Stimulated activated naive CD8-positive, alpha-beta T cell treated with anti-CD3 and anti-CD28 coated beads, Interleukin-15, Interleukin-2, amounts not matched to agents 100 ng/mL and 50 ng/mL, for 24 hours (primary cell): ENCODE measurements around the gene SPATC1L.

Source experiments
- H3K27ac Mint-ChIP-seq: one replicate; pipeline ENCODE4 v1.8.0; 2021; ENCODE audit warnings: mild to moderate bottlenecking, mixed read lengths
- H3K27me3 Mint-ChIP-seq: one replicate; pipeline ENCODE4 v1.8.0; 2021; ENCODE audit warnings: mixed read lengths
- H3K36me3 Mint-ChIP-seq: one replicate; pipeline ENCODE4 v1.8.0; 2021; ENCODE audit warnings: low read depth, mixed read lengths
- H3K4me1 Mint-ChIP-seq: one replicate; pipeline ENCODE4 v1.8.0; 2021; ENCODE audit warnings: low read depth, mixed read lengths
- H3K4me3 Mint-ChIP-seq: one replicate; pipeline ENCODE4 v1.8.0; 2021; ENCODE audit warnings: mild to moderate bottlenecking, mixed read lengths
- H3K9me3 Mint-ChIP-seq: one replicate; pipeline ENCODE4 v1.8.0; 2021; ENCODE audit warnings: mixed read lengths

Gene SPATC1L

GRCh38 chr21:46219591-46220239 lies 35.5 kb upstream of the SPATC1L start:
- Mint-ChIP-seq H3K27me3 (no peaks in the 10 kb centered on the region), H3K27ac (no peak overlapping the region), H3K36me3 (peaks cover 5% of the 10 kb centered on the region), H3K9me3 (no peaks in the 10 kb centered on the region), H3K4me1 (no peaks in the 10 kb centered on the region), H3K4me3 (no peak overlapping the region)

GRCh38 chr21:46218906-46219590 lies 34.8 kb upstream of the SPATC1L start:
- H3K27ac Mint-ChIP-seq: no peak overlapping the region

GRCh38 chr21:46217511-46218196 lies 33.4 kb upstream of the SPATC1L start:
- Mint-ChIP-seq H3K4me3 (no peak overlapping the region), H3K27ac (no peak overlapping the region), H3K9me3 (no peaks in the 10 kb centered on the region), H3K36me3 (peaks cover 5% of the 10 kb centered on the region), H3K27me3 (no peaks in the 10 kb centered on the region), H3K4me1 (no peaks in the 10 kb centered on the region)

More at GRCh38 chr21:46218906-46219590, 34.8 kb upstream of the SPATC1L start:
- peaks cover 5% of the 10 kb centered on the region for H3K36me3 Mint-ChIP-seq
- H3K9me3 Mint-ChIP-seq: no peaks in the 10 kb centered on the region
- no peaks in the 10 kb centered on the region for H3K4me1 Mint-ChIP-seq
- no peak overlapping the region for H3K4me3 Mint-ChIP-seq
- H3K27me3 Mint-ChIP-seq: no peaks in the 10 kb centered on the region

- no peak overlapping the region for H3K4me3 Mint-ChIP-seq
- no peaks in the 10 kb centered on the region for H3K4me1 Mint-ChIP-seq
- no peaks in the 10 kb centered on the region for H3K27me3 Mint-ChIP-seq
- H3K27ac Mint-ChIP-seq: no peak overlapping the region
- H3K36me3 Mint-ChIP-seq: peaks cover 5% of the 10 kb centered on the region
- no peaks in the 10 kb centered on the region for H3K9me3 Mint-ChIP-seq
Measured at GRCh38 chr21:46216132-46216747, 32.0 kb upstream of the SPATC1L start.

- H3K4me1 Mint-ChIP-seq: no peaks in the 10 kb centered on the region
- H3K36me3 Mint-ChIP-seq: peaks cover 5% of the 10 kb centered on the region
- no peaks in the 10 kb centered on the region for H3K9me3 Mint-ChIP-seq
- H3K4me3 Mint-ChIP-seq: no peak overlapping the region
- H3K27me3 Mint-ChIP-seq: no peaks in the 10 kb centered on the region
- H3K27ac Mint-ChIP-seq: no peak overlapping the region
Measured at GRCh38 chr21:46215436-46216131, 31.3 kb upstream of the SPATC1L start.

GRCh38 chr21:46214478-46215340 lies 30.4 kb upstream of the SPATC1L start:
- H3K36me3 Mint-ChIP-seq: no peaks in the 10 kb centered on the region
- no peaks in the 10 kb centered on the region for H3K9me3 Mint-ChIP-seq
- no peaks in the 10 kb centered on the region for H3K4me1 Mint-ChIP-seq
- H3K27me3 Mint-ChIP-seq: no peaks in the 10 kb centered on the region
- no peak overlapping the region for H3K4me3 Mint-ChIP-seq
- no peak overlapping the region for H3K27ac Mint-ChIP-seq

- no peaks in the 10 kb centered on the region for H3K9me3 Mint-ChIP-seq
- H3K36me3 Mint-ChIP-seq: no peaks in the 10 kb centered on the region
- no peaks in the 10 kb centered on the region for H3K4me1 Mint-ChIP-seq
- H3K4me3 Mint-ChIP-seq: no peak overlapping the region
- H3K27ac Mint-ChIP-seq: no peak overlapping the region
- H3K27me3 Mint-ChIP-seq: no peaks in the 10 kb centered on the region
Measured at GRCh38 chr21:46213620-46214286, 29.5 kb upstream of the SPATC1L start.

GRCh38 chr21:46212721-46213484 lies 28.6 kb upstream of the SPATC1L start:
- Mint-ChIP-seq H3K9me3 (no peaks in the 10 kb centered on the region), H3K36me3 (no peaks in the 10 kb centered on the region), H3K27me3 (no peaks in the 10 kb centered on the region), H3K4me3 (no peak overlapping the region), H3K27ac (no peak overlapping the region), H3K4me1 (no peaks in the 10 kb centered on the region)

GRCh38 chr21:46211786-46212720 lies 27.8 kb upstream of the SPATC1L start:
- Mint-ChIP-seq H3K36me3 (no peaks in the 10 kb centered on the region), H3K27ac (no peak overlapping the region), H3K9me3 (no peaks in the 10 kb centered on the region), H3K4me3 (no peak overlapping the region), H3K4me1 (no peaks in the 10 kb centered on the region), H3K27me3 (no peaks in the 10 kb centered on the region)

- Mint-ChIP-seq H3K27ac (no peak overlapping the region), H3K9me3 (no peaks in the 10 kb centered on the region), H3K27me3 (no peaks in the 10 kb centered on the region), H3K4me3 (no peak overlapping the region), H3K4me1 (no peaks in the 10 kb centered on the region), H3K36me3 (no peaks in the 10 kb centered on the region)
Measured at GRCh38 chr21:46211376-46211775, 27.1 kb upstream of the SPATC1L start.

GRCh38 chr21:46210378-46211136 lies 26.3 kb upstream of the SPATC1L start:
- Mint-ChIP-seq H3K9me3 (no peaks in the 10 kb centered on the region), H3K27ac (no peak overlapping the region), H3K27me3 (no peaks in the 10 kb centered on the region), H3K4me3 (no peak overlapping the region), H3K36me3 (no peaks in the 10 kb centered on the region), H3K4me1 (no peaks in the 10 kb centered on the region)
